GM21529 (cell line): ENCODE data around the gene VDR.
A peak's percentile ranks its signal among the peaks of the same experiment; 100 is the strongest.

Experiments used
- ATAC-seq: cut with Tn5 transposase; IDR thresholded peaks from one replicate; pipeline ENCODE4 v1.9.1; 2021; ENCODE audit not compliant: unreplicated experiment

VDR gene

GRCh38 chr12:47896022-47896421, 8.8 kb downstream of the VDR start:
- no peak for ATAC-seq

- no peak for ATAC-seq
Measured at GRCh38 chr12:47894652-47895051, 10.1 kb downstream of the VDR start.

GRCh38 chr12:47894068-47894467, 10.7 kb downstream of the VDR start:
- no peak for ATAC-seq

GRCh38 chr12:47892819-47893218, 12.0 kb downstream of the VDR start:
- ATAC-seq: no peak

GRCh38 chr12:47891356-47891755, 13.4 kb downstream of the VDR start:
- ATAC-seq: no peak

GRCh38 chr12:47889040-47889439, 15.8 kb downstream of the VDR start:
- ATAC-seq: peak; percentile 56

- ATAC-seq: no peak
Measured at GRCh38 chr12:47888153-47888819, 16.5 kb downstream of the VDR start.

- ATAC-seq: no peak
Measured at GRCh38 chr12:47887529-47887928, 17.3 kb downstream of the VDR start.

- no peak for ATAC-seq
Measured at GRCh38 chr12:47886510-47887240, 18.1 kb downstream of the VDR start.

- ATAC-seq: no peak
Measured at GRCh38 chr12:47885566-47885965, 19.2 kb downstream of the VDR start.

GRCh38 chr12:47885012-47885501, 19.7 kb downstream of the VDR start:
- ATAC-seq: peak; percentile 42

- ATAC-seq: no peak
Measured at GRCh38 chr12:47884501-47884900, 20.3 kb downstream of the VDR start.

- no peak for ATAC-seq
Measured at GRCh38 chr12:47883663-47884195, 21.1 kb downstream of the VDR start.

GRCh38 chr12:47882781-47883546, 21.8 kb downstream of the VDR start:
- ATAC-seq: peak; percentile 78

GRCh38 chr12:47881826-47882427, 22.9 kb downstream of the VDR start:
- no peak for ATAC-seq

GRCh38 chr12:47881051-47881450, 23.7 kb downstream of the VDR start:
- no peak for ATAC-seq

GRCh38 chr12:47878918-47879481, 25.8 kb downstream of the VDR start:
- no peak for ATAC-seq

- ATAC-seq: no peak
Measured at GRCh38 chr12:47878293-47878917, 26.4 kb downstream of the VDR start.

- ATAC-seq: no peak
Measured at GRCh38 chr12:47877081-47877480, 27.7 kb downstream of the VDR start.

- no peak for ATAC-seq
Measured at GRCh38 chr12:47876440-47876960, 28.3 kb downstream of the VDR start.
